ENCODE results near the gene DCP1B.
"Not testable (repeated sequence)": the region's sequence is repeated elsewhere in the genome, so short reads cannot be mapped to it uniquely, and the experiment has no call there.

The DCP1B gene

GRCh38 chr12:1974812-1975211 is 29.4 kb downstream of the DCP1B start:
- no peak for DNase-seq (ENCODE audit: low spot score)

- peak; percentile 49 for DNase-seq (ENCODE audit: low spot score)
Observed at GRCh38 chr12:1972856-1973317, 31.4 kb downstream of the DCP1B start.

GRCh38 chr12:1972260-1972659 is 32.0 kb downstream of the DCP1B start:
- peak; percentile 24 for DNase-seq (ENCODE audit: low spot score)

GRCh38 chr12:1970331-1970900 is 33.8 kb downstream of the DCP1B start:
- DNase-seq (ENCODE audit: low spot score), result no peak

- DNase-seq (ENCODE audit: low spot score), result no peak
Observed at GRCh38 chr12:1966561-1967226, 37.6 kb downstream of the DCP1B start.

- no peak for DNase-seq (ENCODE audit: low spot score)
Observed at GRCh38 chr12:1965916-1966315, 38.3 kb downstream of the DCP1B start.

GRCh38 chr12:1962051-1963020 is 41.9 kb downstream of the DCP1B start:
- DNase-seq (ENCODE audit: low spot score), result no peak

- no peak for DNase-seq (ENCODE audit: low spot score)
Observed at GRCh38 chr12:1956716-1957115, 47.5 kb downstream of the DCP1B start.

GRCh38 chr12:1949771-1950470 is 54.3 kb downstream of the DCP1B start:
- DNase-seq (ENCODE audit: low spot score), result no peak

GRCh38 chr12:1948883-1949282 is 55.4 kb downstream of the DCP1B start:
- DNase-seq (ENCODE audit: low spot score), result no peak

GRCh38 chr12:1947081-1947480 is 57.2 kb downstream of the DCP1B start:
- peak; percentile 73 for DNase-seq (ENCODE audit: low spot score)

GRCh38 chr12:1946296-1946695 is 58.0 kb downstream of the DCP1B start:
- DNase-seq (ENCODE audit: low spot score), result no peak

GRCh38 chr12:1945502-1945901 is 58.8 kb downstream of the DCP1B start:
- not testable (repeated sequence) for DNase-seq (ENCODE audit: low spot score)

GRCh38 chr12:1939801-1940607 is 64.3 kb downstream of the DCP1B start:
- DNase-seq (ENCODE audit: low spot score), result peak; percentile 88

- no peak for DNase-seq (ENCODE audit: low spot score)
Observed at GRCh38 chr12:1939331-1939730, 64.9 kb downstream of the DCP1B start.

GRCh38 chr12:1937481-1938224 is 66.6 kb downstream of the DCP1B start:
- DNase-seq (ENCODE audit: low spot score), result no peak

GRCh38 chr12:1936406-1937320 is 67.6 kb downstream of the DCP1B start:
- peak; percentile 60 for DNase-seq (ENCODE audit: low spot score)

GRCh38 chr12:1935700-1936378 is 68.4 kb downstream of the DCP1B start:
- no peak for DNase-seq (ENCODE audit: low spot score)

- DNase-seq (ENCODE audit: low spot score), result no peak
Observed at GRCh38 chr12:1935242-1935641, 69.0 kb downstream of the DCP1B start.

Data from AG20443 (cell line).